Measurements from ENCODE around the gene BTNL2.
"Not testable (repeated sequence)": the region's sequence is repeated elsewhere in the genome, so short reads cannot be mapped to it uniquely, and the experiment has no call there.

Gene BTNL2

GRCh38 chr6:32359225-32359624, 47.8 kb downstream of the BTNL2 start:
- DNase-seq, result not testable (repeated sequence)

DNA sequence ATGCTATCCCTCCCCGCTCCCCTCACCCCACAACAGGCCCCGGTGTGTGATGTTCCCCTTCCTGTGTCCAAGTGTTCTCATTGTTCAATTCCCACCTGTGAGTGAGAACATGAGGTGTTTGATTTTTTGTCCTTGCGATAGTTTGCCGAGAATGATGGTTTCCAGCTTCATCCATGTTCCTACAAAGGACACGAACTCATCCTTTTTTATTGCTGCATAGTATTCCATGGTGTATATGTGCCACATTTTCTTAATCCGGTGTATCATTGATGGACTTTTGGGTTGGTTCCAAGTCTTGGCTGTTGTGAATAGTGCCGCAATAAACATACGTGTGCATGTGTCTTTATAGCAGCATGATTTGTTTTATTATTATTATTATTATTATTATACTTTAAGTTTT, 48.4 kb downstream of the BTNL2 start:
- DNase-seq, result not testable (repeated sequence)

- no peak for DNase-seq
Measured at GRCh38 chr6:32355018-32355417, 52.0 kb downstream of the BTNL2 start.

DNA sequence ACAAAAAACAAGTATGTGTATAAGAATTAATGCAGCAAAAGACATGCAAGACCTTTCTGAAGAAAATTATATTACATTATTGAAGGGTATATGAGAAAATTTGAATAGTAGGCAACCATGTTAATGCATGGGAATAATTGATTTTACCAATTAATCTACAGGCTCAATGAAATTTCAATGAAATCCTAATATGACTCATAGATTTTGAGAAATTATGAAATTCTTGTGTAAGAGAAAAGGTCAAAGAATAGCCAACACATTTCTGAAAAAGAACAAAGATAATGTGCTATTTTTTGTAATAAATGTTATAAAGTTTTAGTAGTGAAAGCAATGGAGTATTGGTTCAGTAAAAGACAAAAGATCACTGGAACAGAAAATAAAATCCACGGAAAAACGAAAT, 53.6 kb downstream of the BTNL2 start:
- no peak for DNase-seq
